Umbilical cord (tissue), 2 donors: Measurements from ENCODE around the gene KCNB1. TPM values are rescaled to one million over a fixed set of nuclear protein-coding genes. Genes with fewer than 3 reads are reported as not detected.
A peak's percentile ranks its signal among the peaks of the same experiment; 100 is the strongest.
"Not testable (repeated sequence)": the region's sequence is repeated elsewhere in the genome, so short reads cannot be mapped to it uniquely, and the experiment has no call there.

Experiments used
- DNase-seq: peaks from one replicate; pipeline ENCODE4 v3.0.0-alpha.2; 2015; ENCODE audit warnings: low spot score
- total RNA-seq: library from RNA; depleted of rRNA; stranded (reverse); fragments of >200 nt; gene quantifications from one replicate; pipeline ENCODE4 v1.2.3, GENCODE V29; 2014; ENCODE audit warnings: low replicate concordance; ENCODE audit not compliant: insufficient read depth

KCNB1 gene
- total RNA-seq, 1 donor from 2014 or later, result 2.4 TPM

DNA sequence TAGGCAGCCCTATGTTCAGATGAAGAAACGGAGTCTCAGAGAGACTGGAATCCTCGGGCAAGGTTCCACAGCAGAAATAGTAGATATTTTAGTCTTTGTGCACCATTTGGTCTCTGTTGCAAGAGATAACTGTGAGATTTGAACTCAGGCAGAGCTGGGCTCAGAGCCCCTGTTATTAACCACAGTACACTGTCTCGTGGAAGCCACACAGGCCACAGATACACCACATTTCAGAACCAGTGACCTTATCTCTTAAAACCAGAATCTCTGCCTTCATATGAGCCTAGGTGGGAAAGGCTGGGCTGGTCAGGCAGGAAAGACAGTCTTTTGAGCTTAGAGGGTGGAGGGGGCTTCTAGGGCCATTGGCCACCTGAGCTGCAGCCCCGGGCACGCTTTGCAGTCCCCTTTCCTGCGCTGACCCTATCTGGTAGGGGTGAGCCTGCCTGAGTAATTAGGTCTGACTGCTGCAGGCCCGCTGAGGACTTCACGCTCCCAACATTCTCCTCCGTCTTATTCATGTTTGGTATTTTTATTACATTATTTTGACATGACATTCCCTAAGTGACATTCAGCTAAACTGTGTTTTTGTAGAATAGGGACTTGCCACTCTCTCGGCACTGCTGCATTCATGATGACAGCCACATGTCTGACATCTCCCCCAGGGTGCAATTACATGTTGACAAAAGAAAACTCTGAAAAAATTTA is 71.1 kb downstream of the KCNB1 start:
- no peak for DNase-seq

DNA sequence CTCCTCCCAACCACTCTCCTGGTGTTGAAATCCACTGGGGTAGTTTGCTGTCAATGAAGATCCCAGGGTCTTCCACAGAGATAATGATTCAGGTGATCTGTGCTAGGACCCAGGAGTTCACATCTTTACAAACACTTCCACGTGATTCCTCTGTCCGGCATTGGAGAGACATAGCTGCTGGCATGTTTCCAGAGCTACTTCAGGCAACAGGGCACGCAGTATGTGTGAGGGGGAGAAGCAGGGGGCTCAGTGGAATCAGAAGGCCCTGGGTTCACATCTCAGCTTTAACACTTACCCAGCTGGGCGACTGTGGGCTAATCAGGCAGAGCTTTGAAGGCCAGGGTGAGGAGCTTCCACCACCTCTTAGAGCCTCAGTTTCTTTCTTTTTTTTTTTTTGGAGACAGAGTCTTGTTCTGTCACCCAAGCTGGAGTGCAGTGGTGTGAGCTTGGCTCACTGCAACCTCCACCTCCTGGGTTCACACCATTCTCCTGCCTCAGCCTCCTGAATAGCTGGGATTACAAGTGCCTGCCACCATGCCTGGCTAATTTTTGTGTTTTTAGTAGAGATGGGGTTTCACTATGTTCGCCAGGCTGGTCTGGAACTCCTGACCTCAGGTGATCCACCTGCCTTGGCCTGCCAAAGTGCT is 72.4 kb downstream of the KCNB1 start:
- not testable (repeated sequence) for DNase-seq

DNA sequence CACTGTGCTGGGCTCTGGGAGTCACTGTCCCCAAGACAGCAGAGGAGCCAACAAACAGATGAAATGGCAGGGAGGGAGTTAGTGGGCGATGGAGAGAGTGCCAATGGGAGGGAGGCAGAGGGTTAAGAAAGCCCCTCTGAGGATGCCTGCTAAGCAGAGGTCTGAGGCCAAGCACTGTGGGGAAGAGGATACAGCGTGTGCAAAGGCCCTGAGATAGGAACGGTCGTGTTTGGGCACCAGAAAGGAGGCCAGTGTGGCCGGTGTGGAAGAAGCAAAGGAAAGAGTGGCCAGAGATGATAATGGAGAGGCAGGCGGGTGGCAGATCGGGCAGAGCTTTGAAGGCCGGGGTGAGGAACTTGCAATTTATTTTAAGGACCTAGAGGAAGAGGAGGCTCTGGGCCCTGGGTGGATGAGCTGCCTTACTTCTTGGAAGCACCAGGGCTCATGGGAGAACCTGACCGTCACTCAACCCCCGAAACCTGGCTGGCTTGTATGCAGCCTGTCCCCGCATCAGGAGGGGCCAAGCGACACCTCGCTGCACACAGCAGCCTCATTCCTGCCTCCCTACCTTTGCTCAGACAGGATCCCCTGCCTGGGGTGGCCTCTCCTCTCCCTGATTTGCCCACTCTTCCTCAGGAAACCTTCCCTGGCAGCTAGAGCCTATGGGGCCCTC is 73.0 kb downstream of the KCNB1 start:
- DNase-seq, result no peak

DNA sequence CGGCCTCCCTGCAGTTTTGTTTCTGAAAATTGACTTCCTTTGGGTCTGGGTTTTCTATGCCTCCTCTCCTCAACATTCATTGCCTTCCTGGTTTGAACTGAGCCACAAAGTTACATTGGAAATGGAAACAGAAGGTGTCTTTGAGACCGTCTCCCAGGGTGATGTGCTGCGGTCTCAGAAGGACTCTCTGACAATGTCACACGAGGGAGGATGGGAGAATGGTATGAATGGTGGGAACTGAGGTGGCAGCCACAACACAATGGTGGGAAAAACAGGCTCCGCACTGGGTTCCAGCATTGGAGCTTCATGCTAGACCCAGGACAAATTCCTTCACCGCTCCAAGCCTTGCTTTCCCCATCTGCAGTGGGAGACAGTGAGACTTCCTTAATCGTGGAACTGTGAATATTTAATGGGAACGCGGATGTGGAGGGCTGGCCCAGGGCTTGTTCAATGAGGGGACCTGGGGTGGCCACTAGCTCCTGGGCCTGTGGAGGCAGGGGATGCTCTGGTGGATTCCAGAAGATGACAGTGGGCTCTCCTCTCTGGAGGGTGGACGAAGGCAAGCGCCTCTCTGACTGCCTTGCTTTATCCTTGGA is 73.9 kb downstream of the KCNB1 start:
- DNase-seq, result no peak

DNA sequence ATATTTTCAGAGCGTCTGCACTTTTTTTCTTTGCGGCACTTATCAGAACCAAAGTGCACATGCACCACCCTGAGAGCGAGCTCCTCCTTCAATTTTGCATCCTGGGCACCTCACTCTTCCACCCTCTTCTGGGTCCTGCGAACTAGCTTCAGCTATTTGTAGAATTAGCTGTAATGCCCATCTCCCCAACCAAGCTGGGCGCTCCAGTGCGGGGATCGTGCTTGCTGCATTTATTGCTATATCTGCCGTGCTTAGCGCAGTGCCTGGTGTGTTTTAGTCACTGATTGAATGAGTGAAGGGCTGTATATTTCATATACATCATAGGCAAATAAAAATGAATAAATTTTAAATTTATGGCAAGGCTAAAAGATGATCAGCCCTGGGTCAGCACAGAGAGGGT is 75.8 kb downstream of the KCNB1 start:
- no peak for DNase-seq

DNA sequence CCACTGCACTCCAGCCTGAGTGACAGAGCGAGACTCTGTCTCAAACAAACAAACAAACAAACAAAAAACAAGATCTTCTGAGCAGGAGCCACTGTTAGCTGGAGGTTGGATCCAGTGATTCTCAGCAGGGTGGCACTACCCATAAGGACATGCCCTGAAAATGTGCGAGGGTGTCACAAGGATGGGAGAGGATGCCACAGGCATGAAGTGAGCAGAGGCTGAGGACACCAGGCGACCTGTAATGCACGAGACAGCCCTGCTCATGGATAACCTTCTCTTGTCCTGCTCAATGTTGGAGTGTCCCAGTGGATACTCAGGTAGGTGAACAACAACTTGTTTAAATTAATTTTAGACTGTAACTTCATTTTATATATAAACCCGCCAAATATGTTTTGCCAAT is 76.8 kb downstream of the KCNB1 start:
- no peak for DNase-seq

DNA sequence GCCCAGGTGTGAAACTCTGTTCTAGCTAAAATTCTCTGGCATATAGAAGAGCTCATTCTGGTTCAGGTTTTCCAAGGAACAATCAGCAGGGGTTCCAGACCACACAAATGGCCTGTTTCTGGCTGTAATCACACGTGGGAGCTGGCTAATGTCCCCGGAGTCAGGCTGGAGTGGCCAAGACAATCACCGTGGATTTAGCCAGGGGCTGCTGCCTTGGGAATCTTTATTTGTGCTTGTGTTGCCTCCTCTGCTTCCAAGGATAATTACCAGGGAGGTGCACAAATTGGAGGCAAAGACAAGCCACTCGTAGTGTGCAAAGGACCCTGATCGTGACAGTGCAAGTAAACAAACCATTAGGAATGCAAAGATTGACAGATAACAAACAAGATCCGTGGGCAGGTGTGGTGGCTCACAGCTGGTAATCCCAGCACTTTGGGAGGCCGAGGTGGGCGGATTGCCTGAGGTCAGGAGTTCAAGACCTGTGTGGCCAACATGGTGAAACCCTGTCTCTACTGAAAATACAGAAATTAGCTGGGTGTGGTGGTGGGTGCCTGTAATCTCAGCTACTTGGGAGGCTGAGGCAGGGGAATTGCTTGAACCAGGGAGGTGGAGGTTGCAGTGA is 77.3 kb downstream of the KCNB1 start:
- no peak for DNase-seq

DNA sequence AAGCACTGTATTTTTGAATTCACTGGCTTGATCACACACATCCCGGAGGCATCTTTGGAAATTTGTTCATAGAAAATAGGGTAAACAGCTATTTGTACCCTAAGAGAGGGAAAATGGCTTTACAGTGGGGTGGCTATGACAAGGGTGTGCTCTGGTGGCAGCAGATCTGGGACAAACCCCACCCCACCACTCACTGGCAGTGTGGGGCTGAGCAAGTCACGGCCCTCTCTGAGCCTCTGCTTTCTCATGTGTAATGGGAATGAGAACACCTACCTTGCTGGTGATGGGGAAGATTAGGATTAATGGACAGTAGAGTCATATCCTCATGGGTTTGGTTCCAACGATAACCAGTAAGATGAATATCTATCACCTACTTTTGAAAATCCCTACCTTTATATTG is 78.0 kb downstream of the KCNB1 start:
- DNase-seq, result no peak

DNA sequence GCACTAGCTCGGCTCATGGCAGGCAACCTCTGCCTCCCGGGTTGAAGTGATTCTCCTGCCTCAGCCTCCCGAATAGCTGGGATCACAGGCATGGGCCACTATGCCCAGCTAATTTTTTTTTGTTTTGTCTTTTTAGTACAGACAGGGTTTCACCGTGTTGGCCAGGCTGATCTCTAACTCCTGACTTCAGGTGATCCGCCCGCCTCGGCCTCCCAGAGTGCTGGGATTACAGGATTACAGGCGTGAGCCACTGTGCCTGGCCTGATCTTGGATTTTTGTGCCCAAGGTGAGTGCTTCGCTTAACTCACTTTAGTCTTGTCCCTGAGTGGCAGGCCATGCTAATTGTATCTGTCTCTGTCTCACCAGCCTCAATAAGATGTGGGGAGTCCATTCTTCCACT is 78.6 kb downstream of the KCNB1 start:
- DNase-seq, result no peak

DNA sequence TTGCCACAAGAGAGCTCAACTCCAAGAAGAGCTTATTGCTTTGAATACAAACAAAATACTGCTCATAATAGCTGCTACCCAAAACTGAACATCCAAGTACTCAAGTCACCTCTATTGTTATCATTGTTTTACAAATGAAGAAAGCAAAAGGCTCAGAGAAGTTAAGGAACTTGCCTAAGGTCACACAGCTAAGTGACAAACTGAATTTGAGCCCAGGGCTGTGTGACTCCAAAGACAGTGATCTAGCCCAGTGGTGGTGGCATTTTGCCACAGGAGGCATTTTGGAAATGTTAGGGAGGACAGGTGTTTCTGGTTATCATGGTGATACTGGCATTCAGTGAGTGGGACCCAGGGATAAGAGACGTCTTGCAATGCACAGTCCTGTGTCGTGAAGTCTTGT is 79.5 kb downstream of the KCNB1 start:
- no peak for DNase-seq

DNA sequence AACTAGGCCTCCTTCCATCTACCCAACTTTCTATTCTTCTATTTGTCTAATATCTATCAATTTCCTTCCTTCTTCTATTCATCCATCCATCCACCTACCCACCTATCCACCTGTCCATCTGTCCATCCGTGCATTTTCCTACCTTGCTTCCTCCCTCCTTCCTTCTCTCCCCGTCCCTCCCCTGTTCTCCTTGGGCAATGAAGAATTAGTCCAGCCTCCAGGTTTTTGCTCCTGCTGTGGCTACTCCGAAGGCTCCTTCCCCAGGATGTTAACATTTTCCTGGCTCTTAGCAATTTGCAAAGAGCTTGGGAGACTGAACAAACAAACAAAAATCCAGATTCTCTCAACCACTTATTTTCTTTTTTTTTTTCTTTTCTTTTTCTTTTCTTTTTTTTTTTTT is 81.6 kb downstream of the KCNB1 start:
- DNase-seq, result no peak

DNA sequence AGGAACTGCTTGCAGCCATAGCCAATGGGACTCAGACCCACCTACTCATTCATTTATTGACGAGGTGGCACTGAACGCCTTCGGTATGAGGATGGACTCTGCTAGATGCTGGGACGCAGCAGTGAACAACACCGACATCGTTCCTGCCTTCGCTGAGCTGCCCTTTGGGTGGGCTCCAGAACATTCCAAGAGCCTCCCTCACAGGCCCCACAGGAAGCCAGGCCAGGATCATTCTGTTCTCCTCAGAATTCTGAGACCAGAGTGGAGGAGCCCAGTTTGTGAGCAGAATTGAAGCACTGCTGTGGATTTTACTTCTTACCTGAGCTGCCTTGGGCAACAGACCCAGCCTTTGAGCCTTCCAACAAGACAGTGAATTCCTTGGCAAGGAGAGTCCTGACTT is 82.1 kb downstream of the KCNB1 start:
- DNase-seq, result no peak

DNA sequence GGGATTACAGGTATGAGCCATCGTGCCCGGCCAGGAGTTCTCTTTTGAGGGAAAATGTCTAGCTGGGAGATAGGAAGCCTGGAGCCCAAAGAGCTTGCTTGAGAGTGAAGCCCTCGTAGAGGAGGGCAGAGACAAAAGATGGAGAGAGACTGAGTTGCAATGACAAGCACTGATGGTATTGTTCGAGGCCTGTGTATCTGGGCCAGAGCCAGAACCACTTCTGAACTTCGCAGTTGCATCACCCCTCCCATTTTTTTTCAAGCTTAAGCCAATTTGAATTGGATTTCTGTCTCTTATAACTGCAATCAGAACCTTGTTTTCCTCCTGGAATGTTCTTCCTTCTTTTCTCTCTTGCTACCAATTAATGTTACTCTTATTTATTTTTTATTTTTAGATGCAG is 83.1 kb downstream of the KCNB1 start:
- no peak for DNase-seq

DNA sequence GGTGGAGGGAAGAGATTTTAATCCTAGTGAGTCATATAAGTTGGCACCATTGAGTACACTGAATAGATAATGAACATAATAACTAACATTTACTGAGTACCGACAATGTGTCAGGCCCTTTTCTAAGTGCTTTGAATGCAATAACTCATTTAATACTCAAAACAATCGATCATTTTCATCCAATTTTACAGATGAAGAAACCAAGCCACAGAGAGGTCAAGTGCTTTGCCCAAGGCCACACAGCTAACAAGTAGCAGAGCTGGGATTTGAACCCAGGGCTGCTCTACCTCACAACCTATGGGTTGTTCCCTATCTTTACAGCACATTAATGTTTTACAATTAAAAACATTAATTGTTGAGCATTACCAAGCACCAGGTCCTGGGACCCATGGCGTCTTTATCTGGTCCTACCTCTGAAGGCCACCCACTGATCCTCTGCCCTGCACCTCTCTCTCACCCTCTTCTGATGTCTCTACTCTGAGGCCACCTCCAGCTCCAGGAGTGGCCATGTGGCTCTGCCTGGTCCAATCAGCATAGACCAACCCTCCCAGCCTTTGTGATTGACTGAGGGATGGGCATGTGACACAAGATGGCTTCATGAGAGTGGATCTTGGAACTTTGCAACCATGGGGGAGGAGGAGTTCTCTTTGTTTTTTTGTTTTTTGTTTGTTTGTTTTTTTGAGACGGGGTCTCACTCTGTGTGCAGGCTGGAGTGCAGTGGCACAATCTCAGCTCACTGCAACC is 83.9 kb downstream of the KCNB1 start:
- DNase-seq, result no peak

DNA sequence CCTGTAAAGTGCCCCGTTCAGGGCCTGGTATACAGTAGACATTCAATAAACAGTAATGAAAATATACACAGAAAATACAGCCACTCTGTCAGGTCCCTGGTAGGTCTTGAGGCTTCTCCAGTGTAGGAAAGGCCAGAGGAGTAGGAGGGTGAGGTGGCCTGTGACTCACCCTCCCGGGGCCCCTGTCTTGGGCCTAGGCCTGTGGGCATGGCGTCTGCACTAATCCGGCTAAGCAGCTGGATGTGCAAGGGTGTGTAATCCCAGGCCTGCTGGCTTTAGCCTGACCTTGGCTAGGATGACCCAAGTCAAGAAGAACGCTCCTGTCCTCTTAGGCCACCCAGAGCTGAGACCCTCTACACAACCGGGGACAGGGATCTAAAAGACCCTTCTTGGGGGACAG is 84.9 kb downstream of the KCNB1 start:
- DNase-seq, result peak; percentile 72

DNA sequence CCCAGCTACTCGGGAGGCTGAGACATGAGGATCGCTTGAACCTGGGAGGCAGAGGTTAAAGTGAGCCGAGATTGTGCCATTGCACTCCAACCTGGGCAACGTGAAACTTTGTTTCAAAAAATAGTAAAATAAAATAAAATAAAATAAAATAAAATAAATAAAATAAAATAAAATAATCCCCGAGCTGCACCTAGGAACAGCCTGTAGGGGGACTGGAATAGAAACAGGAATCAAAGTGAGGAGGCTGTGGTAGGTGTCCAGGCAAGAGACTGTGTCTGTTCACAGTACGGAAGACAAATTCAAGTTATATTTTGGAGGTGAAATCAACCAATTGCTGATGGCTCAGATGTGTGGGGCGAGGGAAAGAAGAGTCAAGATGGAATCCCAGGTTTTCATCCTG is 86.2 kb downstream of the KCNB1 start:
- no peak for DNase-seq

DNA sequence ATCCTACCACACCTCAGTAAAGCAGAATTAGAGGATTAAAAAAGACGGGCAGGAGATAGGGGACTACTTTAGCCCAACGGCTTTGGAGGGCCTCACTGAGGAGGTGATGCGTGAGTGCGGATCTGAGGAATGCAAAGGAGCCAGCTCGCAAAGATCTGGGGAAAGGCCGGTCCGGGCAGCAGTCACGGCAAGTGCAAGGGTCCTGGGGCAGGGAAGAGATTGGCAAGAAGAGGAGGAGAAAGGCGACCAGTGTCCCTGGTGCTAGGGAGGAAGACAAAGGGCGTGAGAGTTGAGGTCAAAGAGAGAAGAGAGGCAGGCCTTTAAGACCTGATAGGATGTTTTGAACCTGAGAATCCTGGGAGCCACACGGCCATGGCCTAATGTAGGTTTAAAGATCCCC is 86.8 kb downstream of the KCNB1 start:
- no peak for DNase-seq

DNA sequence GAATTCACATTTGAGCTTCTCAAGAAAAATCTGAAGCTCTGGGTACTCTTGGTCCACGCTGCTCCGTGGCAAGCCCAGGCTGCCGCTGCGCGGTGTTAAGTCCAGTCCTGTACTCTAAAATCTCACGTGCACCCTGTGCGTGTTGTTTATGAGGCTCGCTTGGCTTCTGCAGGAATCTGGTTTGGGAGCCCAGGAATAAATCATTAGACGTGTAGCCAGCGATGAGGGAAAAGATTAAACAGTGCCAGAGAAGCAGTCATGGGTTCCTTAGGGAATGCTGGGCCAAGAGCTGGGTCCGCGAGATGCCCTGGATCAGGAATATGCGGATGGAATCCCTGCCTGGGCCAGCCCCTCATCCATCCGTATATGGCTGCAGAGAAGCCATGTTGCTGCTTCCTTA is 87.3 kb downstream of the KCNB1 start:
- peak; percentile 38 for DNase-seq

DNA sequence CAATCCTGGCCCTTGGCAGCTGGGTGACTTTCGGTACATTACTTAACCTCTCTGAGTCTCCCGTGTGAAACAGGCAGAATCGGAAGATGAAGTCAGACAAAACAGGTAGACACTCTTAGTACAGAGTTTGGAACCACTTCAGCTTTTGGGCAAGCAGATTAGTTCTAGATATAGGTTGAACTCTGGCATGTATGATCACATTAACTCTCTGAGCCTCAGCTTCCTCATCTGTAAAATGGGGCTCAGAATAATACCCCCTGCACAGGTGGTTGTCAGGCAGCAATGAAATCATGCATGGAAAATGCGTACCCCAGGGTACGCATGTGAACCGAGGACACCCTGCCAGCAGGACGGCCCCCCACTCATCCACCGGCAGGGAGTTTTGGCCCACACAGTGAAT is 87.7 kb downstream of the KCNB1 start:
- no peak for DNase-seq

DNA sequence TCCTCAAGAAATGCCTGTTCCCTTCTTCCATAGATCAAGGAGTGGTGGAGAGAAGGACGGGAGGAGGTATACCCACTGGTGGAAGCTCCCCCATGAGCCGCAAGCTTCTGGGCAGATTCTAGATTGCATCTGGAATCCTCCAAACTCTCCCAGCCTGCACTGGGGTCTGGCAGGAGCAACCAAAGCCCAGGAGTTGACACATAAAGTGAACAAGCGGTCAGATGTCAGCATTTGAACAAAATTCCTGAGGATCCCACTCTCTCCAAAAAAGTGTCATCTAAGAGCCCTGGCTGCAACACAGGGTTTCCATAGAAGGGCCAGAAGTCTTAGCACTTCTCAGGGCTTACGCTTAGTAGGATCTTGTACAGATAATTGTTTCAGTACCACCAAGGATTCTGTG is 88.2 kb downstream of the KCNB1 start:
- no peak for DNase-seq

DNA sequence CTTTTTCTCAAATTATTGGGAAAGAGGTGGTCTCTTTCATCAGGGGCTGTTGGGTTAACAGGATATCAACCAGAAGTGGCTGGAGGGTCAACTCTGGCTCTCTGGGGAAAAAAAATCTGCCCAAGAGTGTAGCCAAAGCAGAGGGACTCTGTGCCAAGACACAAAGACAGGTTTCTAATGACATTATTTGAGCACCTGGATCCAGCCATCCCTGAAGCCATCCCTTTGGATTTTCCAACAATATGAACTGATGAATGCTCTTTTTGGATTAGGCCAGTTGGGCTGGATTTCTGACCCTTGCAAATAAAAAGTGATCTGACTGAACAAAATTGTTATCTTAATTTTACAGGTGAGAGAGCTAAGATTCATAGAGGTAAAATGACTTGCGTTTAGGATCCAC is 88.7 kb downstream of the KCNB1 start:
- DNase-seq, result no peak

DNA sequence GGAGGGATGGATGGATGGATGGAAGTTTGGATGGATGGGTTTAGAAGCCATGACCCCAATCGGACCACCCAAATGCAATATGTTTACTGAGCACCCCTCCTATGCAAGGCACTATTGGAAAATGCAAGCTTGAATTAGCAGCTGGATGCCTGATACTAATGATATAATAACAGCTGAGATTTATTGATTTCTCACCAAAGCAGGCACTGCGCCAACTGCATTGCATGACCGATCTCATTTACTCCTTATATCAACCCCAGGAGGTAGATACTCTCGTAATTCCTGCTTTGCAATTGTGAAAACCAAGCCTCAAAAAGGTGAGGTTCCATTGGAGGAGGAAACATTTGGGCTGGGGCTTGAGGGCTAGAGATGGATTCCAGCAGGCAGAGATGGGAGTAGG is 89.7 kb downstream of the KCNB1 start:
- DNase-seq, result no peak
